T-helper 2 cell treated with Interferon-gamma antibody and Interleukin-4, amounts not matched to agents 100 ng/mL and 5 ng/mL, for 36 hours (primary cell): Measurements from ENCODE around the gene TENT4B. TPM values are rescaled to one million over a fixed set of nuclear protein-coding genes. Genes with fewer than 3 reads are reported as not detected.

Experiments
- intact Hi-C: fragments of 100-400 bp; cut with micrococcal nuclease; formaldehyde crosslinking; loops from one replicate; pipeline ENCODE4 v1.15.1; 2023
- total RNA-seq: library from RNA; stranded (reverse); gene quantifications from 2 replicates; pipeline ENCODE4 v1.2.3, GENCODE V29; 2022

Gene TENT4B
- total RNA-seq, 1 donor from 2014 or later: 17.2 TPM

DNA sequence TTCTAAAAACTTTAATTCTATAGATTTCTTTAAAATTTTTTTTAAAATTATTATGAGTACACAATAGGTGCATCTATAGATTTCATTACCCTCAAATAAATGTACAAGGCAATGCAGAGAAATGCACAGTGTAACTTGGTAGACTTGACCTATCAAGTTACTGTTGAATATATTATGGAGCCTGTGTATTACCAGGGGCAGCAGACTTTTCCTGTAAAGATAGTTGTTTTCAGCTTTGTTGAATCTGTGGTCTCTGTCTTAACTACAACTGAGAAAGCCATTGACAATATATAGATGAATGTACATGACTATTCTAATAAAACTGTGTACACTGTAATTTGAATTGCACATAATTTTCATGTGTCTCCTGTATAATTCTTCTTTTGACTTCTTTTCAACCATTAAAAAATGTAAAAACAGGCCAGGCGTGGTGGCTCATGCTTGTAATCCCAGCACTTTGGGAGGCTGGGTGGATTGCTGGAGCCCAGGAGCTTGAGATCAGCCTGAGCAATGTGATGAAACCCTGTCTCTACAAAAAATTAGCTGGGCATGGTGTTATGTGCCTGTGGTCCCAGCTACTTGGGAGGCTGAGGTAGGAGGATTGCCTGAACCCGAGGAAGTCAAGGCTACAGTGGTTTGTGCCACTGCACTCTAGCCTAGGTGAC lies 39.4 kb downstream of the TENT4B start:
- intact Hi-C loops: no loop called here

DNA sequence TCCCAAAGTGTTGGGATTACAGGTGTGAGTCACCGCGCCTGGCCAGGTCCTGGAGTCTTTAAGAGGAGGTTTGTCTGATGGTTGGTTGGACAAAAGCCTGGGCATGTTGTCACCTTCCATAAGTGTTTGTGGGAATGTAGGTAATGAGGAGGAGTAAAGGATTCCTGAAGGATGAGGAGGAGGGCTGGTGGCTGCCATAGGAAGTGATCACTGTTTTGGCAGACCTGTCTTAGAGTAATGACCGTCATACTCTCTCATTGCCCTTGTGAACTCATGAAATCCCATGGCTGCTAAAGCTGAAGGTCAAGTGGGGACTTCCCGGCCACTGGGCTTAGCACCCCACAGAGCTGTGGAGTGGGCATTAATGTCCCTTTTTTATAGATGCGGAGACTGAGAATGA lies 40.5 kb downstream of the TENT4B start:
- intact Hi-C loops: no loop called here

DNA sequence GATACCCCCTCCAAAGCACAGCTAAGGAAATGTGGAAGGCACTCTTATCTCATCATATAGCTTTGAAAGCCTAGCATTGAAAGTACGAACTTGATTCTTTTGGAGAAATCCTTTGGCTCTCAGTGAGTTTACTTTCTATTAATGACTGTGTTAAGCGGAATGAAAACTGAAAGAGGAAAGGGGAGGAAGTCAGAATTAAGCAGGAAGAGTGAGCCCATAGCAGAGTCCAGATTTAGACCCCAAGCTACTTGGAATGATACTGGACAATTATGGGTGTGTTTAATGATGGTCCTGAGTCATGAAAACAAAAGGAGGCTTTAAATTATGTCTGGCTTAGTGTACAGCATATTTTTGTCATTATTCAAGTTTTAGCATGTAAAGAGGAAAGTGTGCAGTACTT lies 42.2 kb downstream of the TENT4B start:
- intact Hi-C loops: loop anchor here (5.0 kb wide), 1 partner anchor 128 kb away; the partner anchor contains the start of gene HEATR3

DNA sequence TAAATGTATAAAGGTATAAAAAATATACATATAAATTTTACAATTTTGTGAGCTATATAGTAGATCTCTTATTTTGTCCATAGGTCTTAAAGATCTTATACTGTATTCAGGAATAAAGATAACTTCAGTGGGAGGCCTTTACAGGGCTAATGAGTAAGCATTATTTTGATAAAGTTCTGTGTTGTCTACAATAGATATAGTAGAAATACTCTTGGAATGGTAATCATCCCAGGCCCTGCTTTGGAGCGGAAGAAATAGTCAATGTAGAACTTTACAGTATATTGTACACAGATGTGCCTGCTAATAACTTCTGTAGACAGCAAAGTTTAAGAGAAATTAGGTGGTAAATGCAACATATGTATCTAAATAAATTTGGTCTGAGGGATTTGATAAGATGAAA lies 42.6 kb downstream of the TENT4B start:
- intact Hi-C loops: loop anchor here (5.0 kb wide), 1 partner anchor 128 kb away; the partner anchor contains the start of gene HEATR3

DNA sequence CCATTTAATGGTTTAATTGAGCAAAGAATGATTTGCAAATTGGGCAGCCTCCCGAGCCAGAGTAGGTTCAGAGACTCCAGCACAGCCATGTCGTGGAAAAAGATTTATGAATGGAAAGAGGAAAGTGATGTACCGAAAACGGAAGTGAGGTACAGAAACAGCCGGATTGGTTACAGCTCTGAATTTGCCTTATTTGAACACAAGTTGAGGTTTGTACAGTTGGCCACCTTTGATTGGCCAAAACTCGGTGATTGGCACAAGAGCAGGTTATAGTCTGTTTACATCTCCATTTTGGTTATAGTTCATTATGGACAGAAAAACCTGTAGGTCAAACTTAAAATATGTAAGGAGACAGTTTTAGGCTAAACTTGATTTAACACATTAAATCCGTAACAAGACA lies 44.5 kb downstream of the TENT4B start:
- intact Hi-C loops: loop anchor here (5.0 kb wide), 1 partner anchor 130 kb away; the partner anchor contains the start of gene HEATR3

DNA sequence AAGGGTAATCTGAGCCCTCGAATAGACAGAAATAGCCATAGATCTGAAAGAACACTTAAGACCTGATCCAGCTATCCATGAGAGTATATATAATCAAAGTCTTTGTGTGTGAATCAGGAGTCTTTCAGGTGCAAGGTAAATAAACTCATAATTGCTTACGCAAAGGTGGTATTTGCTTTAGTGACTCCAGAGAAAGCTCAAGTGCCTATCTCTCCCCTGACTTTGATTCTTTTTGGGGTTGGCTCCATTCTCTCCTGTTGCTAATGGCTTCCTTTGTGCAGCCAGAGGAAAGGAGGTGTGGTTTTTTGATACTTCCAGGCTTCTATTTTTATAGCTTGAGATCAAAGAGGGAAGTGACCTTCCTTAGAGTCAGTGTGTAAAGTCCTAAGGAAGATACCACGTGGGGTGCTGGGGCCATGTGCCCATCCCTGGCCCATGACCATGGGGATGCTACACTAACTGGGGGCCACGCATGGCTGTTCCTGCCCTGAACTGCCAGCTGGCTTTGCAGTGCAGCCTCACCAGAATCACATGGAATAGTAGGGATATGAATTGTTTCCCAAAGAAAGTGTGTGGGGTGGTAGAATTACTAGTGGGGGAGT lies 45.8 kb downstream of the TENT4B start:
- intact Hi-C loops: loop anchor here (5.0 kb wide), 1 partner anchor 132 kb away; the partner anchor contains the start of gene HEATR3

DNA sequence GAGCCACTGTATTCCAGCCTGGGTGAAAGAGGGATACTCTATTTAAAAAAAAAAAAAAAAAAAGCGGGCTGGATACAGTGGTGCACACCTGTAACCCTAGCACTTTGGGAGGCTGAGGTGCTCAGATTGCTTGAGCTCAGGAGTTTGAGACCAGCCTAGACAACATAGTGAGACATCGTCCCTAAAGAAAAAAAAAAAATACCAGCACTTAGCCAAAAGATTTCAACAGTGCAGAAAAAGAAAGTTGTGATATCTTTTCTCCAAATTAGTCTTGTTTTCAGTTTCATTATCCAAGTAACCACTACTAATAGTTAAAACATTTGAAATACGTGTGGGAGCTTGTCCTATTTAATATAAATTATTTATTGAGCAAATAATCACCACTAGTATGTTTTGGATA lies 48.7 kb downstream of the TENT4B start:
- intact Hi-C loops: no loop called here

DNA sequence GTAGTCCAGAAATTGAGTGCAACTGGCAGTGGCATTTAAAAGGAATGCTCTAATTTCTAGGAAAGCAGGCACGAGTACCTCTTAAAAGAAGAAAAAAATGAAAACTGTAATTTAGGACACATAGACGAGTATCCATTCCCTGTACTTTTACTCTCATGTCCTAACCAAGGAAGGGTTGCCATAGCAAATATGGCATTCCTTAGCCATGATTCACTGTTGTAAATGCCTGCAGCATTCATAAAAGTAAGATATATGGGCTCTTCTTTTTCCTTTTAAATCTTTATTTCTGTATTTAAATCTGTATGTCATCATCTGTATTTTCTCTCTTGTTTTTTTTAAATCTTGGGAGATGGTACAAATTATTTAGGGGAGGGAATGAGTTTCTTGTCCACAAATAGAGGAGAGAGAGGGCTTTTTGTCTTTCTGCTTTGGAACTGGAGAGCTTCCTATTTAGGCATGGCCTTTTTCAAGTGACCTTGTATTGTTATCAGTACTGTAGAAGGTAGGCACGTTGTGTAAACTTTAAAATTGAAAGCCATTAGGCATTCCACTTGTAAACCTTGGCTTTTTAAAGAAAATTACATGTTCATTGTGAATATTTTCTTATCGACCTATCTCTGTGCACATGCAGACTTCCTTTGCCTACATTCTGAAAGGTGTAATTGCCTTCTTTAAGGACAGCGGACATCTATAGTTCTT lies 50.0 kb downstream of the TENT4B start:
- intact Hi-C loops: no loop called here

DNA sequence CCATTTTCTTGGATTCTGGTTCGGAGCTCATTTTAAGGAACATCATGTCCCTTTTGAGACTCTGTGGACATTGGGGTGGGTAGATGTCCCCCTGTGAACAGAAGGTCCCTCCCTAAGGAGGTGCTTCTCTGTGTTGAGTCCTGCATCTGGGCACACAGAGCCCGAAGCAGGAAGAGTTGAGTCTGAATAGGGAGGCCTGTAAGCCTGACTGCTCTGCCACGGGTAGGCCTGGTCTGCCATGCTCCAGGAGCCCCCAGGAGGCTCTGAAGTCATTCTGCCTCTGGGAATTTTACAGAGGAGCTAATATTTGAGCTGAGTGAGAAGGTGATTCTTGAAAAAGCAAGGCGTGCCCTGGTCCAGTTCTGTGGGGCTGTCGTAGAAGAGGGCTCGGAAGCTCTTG lies 50.6 kb downstream of the TENT4B start:
- intact Hi-C loops: no loop called here

DNA sequence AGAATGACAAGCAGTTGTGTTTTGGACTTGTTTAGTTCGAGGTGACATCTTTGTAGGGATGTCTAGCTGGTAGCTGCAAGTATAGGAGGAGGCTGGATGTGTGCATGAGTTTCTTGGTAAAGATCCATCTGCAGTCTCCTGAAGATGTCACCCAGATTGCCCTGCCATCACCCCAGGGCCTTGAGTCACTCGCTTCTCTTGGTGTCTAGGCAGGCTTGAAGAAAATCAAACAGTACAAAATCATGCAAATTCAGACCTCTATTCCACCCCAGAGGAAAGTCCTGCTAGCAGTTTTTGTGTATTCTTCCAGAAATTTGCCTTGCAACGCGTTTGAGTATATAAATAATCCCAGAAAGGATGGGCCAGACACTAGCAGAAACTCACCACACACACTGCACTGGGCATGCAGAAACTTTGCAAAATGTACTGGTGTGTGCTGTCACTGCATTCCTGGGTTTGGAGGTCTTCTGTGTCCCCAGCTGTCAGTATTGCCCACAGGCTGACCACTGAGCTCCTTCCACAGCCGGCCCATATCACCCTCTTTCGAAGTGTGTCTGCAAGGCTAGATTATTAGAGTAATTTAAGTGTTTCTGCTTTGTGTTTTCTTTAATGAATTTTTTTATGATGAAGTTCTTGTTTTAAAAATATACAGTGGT lies 51.5 kb downstream of the TENT4B start:
- intact Hi-C loops: no loop called here

DNA sequence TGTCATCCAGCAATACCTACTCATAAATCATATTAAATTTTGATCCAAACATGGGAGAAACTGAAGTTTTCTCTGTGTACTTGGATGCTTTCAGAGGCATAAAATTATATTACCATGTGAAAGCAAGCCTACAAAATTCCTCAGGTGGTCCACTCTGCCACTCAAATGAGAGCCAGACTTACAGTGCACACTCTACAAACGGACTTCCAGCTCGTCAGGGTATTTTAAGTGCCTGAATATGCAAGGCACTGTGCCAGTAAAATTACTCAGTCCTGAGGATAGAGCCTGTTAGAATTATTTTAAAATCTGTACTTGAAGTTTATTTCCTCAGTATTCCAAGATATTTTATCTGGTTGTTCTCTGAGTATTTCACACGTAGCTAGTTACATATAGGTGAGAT lies 54.5 kb downstream of the TENT4B start:
- intact Hi-C loops: no loop called here

DNA sequence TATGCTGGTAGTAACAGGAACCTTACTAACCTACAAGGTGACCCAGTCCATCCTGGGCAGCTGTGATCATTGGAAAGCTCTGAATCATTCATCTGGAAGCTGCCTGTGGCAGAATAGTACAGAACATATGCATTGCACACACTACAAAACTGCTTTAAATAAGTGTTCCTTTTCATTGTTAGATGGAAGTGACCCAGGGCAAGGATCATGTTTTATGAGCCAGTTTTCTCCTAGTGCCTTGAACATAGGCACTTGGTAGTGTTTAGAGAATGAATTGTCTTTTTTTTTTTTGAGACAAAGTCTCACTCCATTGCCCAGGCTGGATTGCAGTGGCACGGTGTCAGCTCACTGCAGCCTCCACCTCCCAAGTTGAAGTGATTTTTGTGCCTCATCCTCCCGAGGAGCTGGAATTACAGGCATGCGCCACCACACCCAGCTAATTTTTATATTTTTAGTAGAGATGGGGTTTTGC lies 55.4 kb downstream of the TENT4B start:
- intact Hi-C loops: no loop called here

DNA sequence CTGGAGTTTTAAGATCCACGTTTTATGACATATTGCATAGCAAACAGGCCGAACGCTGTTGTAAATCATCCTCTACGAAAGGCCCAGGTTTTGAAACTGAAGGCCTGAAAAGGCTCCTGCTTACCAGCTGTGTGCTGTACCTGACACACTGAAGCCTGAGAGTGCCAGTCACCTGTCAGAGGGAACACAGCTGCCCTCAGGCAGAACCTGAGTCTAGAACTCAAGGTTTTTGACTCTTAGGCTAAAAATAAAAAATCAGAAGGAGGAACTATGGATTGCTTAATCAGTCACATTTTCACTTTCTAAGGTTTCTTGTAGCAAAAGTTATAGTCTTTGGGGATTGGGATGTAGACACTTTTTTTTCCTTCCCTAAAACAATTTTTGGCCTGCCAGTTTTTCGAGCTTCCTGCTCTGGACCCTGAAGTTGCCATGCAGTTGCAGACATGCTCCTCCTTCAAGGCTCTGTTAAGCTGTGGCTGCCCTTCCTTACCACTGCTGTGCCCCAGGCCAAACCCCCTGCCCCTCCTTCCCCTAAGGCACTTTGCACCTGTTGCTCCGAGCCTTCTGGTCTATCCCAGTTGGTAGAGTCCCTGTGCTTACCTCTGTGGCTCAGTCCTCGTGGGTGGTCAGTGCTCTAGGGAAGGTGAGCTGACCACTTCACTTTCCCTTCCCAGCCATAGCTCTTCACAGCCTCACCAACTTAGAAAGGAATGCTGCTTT lies 56.6 kb downstream of the TENT4B start:
- intact Hi-C loops: loop anchor here (1.0 to 10.0 kb wide), 5 partner anchors 54 to 598 kb away; partner anchors contain the start of genes CNEP1R1, CYLD and HEATR3

DNA sequence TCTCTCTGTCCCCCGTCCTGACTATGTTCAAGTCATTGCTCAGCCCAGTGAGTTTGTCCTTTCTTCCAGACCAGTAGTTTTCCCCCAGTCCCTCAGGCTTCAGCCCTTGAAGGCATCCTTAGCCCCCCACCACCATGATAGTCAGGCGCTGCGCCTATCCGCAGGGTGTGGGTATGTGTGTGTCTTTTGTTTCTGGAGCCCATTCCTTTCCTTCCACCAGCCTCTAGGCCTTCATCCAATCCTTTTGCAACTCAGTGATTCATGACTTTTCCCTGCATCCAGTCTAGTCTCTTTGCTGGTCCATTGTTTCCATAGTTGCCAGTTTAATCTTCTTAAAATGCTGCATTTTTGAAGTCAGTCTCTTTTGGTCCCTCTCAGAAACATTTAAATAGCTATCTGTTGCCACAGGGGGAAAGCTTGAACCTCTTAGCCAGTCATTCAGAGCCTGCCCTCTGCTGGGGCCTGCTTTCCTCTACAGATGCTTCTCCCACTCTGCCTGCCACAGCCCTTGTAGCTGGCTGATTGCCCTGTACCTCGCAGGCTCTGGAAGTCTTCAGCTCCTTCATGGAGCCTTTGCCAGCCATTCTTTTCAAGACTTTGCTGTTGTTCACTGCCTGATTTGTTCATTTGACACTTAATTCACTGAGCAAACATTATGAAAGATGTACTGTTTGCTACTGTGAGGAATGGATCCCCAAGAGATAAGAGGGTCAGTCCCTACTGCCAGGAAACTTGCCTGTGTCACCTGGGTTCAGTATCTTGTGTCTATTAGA lies 57.3 kb downstream of the TENT4B start:
- intact Hi-C loops: loop anchor here (1.0 to 10.0 kb wide), 5 partner anchors 55 to 597 kb away; partner anchors contain the start of genes CNEP1R1, CYLD and HEATR3

DNA sequence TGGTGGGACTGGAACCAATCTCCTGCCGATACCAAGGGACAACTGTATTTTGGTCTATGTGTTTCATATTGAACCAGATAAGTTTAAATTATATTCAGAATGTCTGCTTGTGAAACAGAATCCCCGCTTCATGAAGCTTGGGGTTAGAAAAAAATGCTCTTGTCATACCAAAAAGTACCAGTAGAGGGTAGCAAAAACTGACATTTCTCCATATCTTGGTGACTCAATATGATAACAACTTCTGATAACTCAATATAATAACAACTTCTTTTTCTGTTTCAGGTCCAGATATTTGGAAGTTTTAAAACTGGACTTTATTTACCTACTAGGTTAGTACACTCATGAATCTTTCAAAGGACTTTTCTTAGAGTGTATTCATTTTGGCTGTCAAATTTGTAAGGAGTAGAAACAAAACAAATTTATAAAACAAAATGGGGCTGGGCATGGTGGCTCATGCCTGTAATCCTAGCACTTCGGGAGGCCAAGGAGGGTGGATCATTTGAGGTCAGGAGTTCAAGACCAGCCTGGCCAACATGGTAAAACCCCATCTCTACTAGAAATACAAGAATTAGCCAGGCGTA lies 60.9 kb downstream of the TENT4B start:
- intact Hi-C loops: loop anchor here (1.0 to 10.0 kb wide), 6 partner anchors 65 to 593 kb away; partner anchors contain the start of gene CYLD

DNA sequence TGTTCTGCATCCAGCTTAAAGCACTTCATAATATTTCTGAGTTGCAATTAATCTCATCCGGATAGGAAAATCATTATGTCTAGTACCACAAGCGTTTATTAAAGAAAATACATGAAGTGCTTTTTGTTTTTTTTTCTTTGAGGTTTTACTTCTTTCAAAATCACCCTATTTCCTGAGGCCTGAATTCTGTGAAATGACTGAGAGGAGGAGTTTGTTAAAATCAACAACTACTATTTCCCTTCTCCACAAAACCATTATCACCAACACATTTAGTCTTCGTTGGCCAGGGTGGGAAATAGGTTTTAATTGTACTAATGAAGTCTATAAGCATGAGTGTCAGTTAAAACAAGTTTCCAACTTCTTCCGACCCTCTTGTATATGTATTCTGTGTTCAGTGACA lies 62.6 kb downstream of the TENT4B start:
- intact Hi-C loops: loop anchor here (1.0 to 10.0 kb wide), 4 partner anchors 63 to 529 kb away; partner anchors contain the start of gene CYLD

DNA sequence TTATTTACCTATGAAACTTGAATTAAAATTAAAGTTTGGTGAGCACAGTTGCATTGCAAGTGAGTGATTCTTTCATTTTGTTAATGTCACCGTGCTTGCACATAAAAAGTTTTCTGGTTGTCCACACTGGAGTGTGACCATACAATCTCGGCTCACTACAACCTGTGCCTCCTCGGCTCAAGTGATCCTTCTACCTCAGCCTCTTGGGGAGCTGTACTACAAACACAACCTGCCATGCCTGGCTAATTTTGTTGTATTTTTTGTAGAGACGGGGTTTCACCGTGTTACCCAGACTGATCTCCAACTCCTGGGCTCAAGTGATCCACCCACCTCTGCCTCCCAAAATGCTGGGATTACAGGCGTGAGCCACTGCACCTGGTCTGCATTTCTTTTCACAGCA lies 63.1 kb downstream of the TENT4B start:
- intact Hi-C loops: loop anchor here (10.0 kb wide), 1 partner anchor 529 kb away; the partner anchor contains the start of gene CYLD

DNA sequence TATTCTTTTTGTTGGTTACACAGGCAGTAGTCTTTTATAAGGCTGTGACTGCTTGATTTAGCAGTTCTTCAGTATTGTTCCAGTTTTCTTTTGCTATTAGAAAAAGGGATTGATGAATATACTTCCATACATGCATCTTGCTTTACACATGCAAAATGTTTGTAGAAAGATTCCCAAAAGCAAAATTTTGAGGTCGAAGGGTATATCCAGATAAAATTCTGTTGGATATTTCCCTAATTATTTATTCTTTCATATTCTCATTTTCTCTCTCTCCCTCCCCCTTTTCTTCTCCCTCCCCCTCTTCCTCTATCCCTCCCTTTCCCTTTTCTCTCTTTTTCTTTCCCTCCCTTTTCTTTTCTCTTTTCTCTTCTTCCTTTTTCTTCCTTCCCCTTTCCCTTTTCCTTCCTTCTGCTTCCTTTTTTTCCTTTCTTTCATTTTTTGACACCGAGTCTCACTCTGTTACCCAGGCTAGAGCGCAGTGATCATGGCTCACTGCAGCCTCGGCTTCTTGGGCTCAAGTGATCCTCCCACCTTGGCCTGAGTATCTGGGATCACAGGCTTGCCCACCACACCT lies 66.4 kb downstream of the TENT4B start:
- intact Hi-C loops: loop anchor here (10.0 kb wide), 1 partner anchor 525 kb away; the partner anchor contains the start of gene CYLD

DNA sequence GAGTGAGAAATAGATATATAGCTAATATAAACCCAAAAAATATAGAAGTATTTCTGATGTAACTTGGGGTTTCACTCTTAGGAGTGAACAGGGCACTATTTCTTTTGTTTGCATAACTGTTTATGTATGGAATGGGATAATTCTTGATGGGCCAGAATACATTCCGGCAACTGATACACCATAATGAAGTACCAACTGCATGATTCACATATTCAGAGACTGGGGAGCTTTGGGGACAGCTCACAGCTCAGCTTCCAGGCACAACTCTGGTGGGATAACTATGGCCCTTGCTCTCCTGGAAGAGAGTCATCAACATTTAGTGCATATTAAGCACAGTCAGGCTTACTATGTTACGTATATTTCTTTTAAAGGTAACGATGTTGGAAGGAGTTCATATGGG lies 71.2 kb downstream of the TENT4B start:
- intact Hi-C loops: no loop called here
